ENCODE data around the gene OR2W3.

Gene OR2W3

DNA sequence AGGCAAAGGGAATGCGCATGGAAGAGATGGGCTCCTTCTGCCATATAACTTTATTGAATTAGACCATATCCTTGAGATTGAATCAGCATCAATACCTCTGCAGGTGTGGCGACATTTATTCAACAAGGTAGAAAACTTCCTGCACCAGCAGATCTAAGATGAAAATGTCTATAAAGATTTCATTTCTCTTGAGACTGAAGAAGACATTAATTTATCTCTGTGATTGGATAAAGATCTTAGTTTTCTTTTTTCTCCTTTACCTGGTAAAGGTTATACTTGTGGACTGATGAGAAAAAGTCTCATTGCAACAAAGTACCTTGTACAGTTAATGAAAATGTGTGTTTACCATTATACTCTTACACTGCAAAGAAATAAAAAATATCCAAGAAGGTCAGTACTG is 24.6 kb downstream of the OR2W3 start, which contains the start of gene OR2T8:
Gene OR2T8 (plus strand): TSS at position 301 of the 400 bp plus-strand sequence. CDS start 766 bp downstream, outside the sequence.
- no peak for DNase-seq (ENCODE audit: low read depth in 2 of 2)

GRCh38 chr1:247923941-247924340 is 28.6 kb downstream of the OR2W3 start:
- DNase-seq (ENCODE audit: low read depth in 2 of 2), result no peak

DNA sequence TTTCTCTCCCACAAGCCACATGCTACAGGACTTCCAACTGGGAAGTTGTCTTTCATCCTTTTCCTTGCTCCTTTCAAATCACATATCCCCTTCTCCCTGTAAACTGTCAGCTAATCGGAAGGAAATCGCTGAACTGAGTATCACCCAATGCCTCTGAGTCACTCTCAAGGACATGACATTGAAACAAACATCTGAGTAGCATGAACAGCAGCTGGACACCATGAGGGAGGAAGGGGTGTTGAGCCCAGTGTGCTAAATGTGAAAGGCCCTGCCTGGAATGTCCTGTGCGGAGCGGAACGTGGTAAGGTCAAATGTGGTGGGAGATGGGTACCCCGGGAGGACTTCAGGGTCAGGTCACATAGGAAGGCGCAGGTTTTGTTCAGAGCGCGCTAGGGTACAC is 29.5 kb downstream of the OR2W3 start, which contains the start of gene OR2AJ1:
Gene OR2AJ1 (plus strand): TSS at position 22 of the 400 bp plus-strand sequence. CDS start 8,880 bp downstream, outside the sequence.
- no peak for DNase-seq (ENCODE audit: low read depth in 2 of 2)

- no peak for DNase-seq (ENCODE audit: low read depth in 2 of 2)
Observed at GRCh38 chr1:247933989-247934388, 38.6 kb downstream of the OR2W3 start.

GRCh38 chr1:247935781-247936180 is 40.4 kb downstream of the OR2W3 start:
- DNase-seq (ENCODE audit: low read depth in 2 of 2), result no peak

DNA sequence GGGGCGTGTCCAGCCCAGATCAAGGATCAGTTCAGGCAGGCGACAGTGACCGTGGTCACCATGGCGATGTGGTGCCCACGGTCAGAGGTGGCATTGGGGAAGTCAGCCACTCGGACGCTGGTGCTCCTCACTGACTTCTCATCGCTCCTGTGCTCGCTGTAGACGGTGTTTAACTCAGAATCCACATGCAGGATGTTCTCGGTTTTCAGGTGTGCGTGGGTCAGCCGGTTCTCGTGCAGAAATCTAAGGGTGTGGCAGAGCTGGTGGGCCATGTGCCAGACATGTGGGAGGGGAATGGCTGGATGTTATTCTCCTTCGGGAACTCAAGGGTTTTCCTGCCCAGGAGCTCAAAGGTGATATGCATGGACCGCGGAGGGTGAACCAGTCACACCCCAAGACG is 41.0 kb downstream of the OR2W3 start:
- no peak for DNase-seq (ENCODE audit: low read depth in 2 of 2)

DNA sequence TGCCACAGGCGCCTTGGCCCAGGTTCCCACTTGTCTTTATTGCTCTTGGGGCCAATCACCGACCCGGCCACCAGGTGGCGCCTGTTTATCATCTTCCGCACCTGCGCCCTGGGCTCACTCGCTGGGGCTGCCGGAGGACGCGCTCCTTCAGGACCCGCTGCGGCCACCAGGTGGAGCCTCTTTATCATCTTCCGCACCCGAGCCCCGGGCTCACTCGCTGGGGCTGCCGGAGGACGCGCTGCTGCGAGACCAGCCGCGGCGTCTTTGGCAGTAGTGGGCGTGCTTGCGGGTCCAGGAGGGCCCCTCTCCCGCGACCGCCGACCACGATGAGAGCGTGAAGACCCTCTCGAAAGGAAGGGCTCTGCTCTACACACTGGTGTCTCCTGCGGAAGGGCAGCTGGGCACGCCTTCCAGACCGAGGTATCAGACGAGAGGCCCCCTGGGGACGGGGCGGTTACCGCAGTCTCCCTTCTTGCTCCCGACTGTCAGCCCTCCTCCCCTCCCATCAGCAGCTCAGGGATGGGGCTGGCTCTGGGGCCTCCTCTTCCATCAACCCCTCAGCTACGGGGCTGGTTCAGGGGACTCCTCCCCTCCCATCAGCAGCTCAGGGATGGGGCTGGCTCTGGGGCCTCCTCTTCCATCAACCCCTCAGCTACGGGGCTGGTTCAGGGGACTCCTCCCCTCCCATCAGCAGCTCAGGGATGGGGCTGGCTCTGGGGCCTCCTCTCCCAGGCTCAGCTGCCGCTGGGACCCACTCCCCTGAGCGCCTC is 41.8 kb downstream of the OR2W3 start:
- DNase-seq (ENCODE audit: low read depth in 2 of 2), result peak in 1 of 2 donors; percentile 92

DNA sequence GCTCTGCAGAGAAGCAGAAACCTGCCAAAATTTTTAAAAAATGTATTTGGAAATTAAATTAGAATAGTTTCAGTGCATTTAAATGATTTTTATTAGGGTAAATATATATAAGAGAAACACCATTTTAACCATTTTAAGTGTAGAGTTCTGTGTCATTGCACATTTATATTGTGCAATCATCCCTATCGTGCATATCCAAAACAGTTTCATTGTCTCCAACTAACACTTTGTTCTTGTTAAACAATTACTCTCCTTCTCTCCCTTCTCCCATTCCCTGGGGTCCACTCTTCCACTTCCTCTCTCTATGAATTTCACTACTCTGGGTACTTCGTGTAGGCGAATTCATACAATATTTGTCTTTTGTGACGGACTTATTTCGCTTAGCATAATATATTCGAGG is 47.2 kb downstream of the OR2W3 start:
- no peak for DNase-seq (ENCODE audit: low read depth in 2 of 2)
